ENCODE data around the gene ADRM1.

Gene ADRM1

DNA sequence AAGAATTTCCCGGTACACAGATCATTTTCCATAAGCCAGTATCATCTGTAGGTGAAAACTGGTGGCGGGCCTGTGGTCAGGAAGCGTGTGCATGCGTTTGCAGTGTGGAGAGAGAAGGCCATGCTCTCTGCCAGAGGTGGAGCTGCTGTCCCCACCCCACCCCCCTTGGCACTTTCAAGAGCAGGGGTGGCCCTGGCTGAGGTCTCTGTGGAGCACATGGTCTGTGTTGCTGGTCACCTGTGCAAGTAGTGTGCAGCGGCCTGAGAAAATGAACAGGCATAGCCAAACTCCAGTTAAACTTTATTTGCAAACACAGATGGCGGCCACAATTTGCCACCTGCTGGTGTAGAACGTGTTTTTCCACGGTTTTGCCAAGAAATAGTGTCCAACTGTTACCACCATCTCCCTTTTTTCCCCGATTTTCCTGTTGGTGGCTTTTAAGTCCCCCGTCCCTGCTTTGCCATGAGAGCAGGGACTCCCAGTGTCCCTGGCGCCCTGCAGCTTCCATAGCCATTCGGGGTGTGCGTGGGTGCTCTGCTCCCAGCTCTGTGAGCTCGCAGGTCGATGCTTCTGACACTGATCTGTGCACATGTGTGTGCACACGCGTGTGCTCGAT lies 2.5 kb downstream of the ADRM1 start:
- 0 out of 2 replicates have a peak, but pooled peaks cover 3% of the 10 kb centered on the region for H3F3A ChIP-seq (ENCODE audit: insufficient read depth)
- no peaks in the 10 kb centered on the region for H3K27me3 ChIP-seq (ENCODE audit: low read length)
- H3K4me2 ChIP-seq (ENCODE audit: low read depth, low read length, poor library complexity, severe bottlenecking), result peak overlapping the region; percentile 83
- no peaks in the 10 kb centered on the region for H3K36me3 ChIP-seq (ENCODE audit: low read length)
- H4K20me1 ChIP-seq (ENCODE audit: low read depth, low read length), result peaks cover 5% of the 10 kb centered on the region; the same call in 1 of the 2 replicates
- no peaks in the 10 kb centered on the region for H3K9me2 ChIP-seq (replicated peaks; ENCODE audit: insufficient read depth, low read length)
- TF ChIP-seq, protein P1, sequence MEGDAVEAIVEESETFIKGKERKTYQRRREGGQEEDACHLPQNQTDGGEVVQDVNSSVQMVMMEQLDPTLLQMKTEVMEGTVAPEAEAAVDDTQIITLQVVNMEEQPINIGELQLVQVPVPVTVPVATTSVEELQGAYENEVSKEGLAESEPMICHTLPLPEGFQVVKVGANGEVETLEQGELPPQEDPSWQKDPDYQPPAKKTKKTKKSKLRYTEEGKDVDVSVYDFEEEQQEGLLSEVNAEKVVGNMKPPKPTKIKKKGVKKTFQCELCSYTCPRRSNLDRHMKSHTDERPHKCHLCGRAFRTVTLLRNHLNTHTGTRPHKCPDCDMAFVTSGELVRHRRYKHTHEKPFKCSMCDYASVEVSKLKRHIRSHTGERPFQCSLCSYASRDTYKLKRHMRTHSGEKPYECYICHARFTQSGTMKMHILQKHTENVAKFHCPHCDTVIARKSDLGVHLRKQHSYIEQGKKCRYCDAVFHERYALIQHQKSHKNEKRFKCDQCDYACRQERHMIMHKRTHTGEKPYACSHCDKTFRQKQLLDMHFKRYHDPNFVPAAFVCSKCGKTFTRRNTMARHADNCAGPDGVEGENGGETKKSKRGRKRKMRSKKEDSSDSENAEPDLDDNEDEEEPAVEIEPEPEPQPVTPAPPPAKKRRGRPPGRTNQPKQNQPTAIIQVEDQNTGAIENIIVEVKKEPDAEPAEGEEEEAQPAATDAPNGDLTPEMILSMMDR (IDR thresholded peaks at IDR 0.05; ENCODE audit: insufficient read depth, low read length, poor library complexity, severe bottlenecking), result no peak
- no peak for TF ChIP-seq EZH2phosphoT487 (conservative IDR thresholded peaks at IDR 0.05; ENCODE audit: low read length)
- no peak overlapping the region for H3K4me3 ChIP-seq (ENCODE audit: insufficient read depth, low read length, poor library complexity, severe bottlenecking)
- no peaks in the 10 kb centered on the region for H3K9me3 ChIP-seq (ENCODE audit: insufficient read depth, low read length)
- no peak overlapping the region for H3K9ac ChIP-seq (ENCODE audit: low read length)
- H3K79me2 ChIP-seq (ENCODE audit: insufficient read depth, low read length), result peaks cover 34% of the 10 kb centered on the region
- H3K27ac ChIP-seq (ENCODE audit: low read depth, low read length), result no peak overlapping the region
- H2AFZ ChIP-seq (ENCODE audit: low read depth, low read length, severe bottlenecking), result no peak overlapping the region

DNA sequence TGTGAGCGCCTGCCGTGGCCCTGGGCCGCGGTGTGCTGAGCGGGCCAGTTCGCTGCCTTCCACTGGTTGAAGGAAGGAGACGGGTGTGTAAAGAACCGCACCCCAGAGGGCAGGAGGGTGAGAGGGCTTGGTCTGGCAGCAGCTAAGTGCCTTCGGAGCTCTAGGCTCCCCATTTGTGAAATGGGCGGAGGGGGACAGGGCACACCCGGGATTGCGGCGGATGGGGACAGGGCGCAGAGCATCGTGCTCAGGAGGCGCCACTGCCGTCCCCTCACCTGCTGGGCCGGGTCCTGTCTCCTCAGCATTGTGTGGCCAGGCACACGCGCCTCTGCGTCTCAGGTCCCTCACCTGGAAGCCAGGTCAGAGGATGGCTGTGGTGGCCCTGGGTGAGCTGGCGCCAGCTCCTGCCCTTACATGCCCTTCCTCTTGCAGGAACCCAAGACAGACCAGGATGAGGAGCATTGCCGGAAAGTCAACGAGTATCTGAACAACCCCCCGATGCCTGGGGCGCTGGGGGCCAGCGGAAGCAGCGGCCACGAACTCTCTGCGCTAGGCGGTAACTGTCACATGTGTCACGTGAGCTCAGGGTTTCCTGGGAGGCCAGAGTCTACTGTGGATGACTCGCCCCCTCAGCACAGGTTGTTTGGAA lies 3.1 kb downstream of the ADRM1 start:
- Histone ChIP-seq H3K9ac (ENCODE audit: low read length) (no peak overlapping the region), H3K27me3 (ENCODE audit: low read length) (no peaks in the 10 kb centered on the region), H3F3A (ENCODE audit: insufficient read depth) (0 out of 2 replicates have a peak, but pooled peaks cover 3% of the 10 kb centered on the region), H3K4me3 (ENCODE audit: insufficient read depth, low read length, poor library complexity, severe bottlenecking) (no peak overlapping the region), H3K9me3 (ENCODE audit: insufficient read depth, low read length) (no peaks in the 10 kb centered on the region), H3K27ac (ENCODE audit: low read depth, low read length) (no peak overlapping the region), H2AFZ (ENCODE audit: low read depth, low read length, severe bottlenecking) (no peak overlapping the region), H3K4me2 (ENCODE audit: low read depth, low read length, poor library complexity, severe bottlenecking) (no peak overlapping the region), H4K20me1 (ENCODE audit: low read depth, low read length) (peaks cover 5% of the 10 kb centered on the region; the same call in 1 of the 2 replicates), H3K36me3 (ENCODE audit: low read length) (no peaks in the 10 kb centered on the region), H3K79me2 (ENCODE audit: insufficient read depth, low read length) (peaks cover 34% of the 10 kb centered on the region), H3K9me2 (replicated peaks; ENCODE audit: insufficient read depth, low read length) (no peaks in the 10 kb centered on the region)
- TF ChIP-seq, protein P1 (IDR thresholded peaks at IDR 0.05; ENCODE audit: insufficient read depth, low read length, poor library complexity, severe bottlenecking), result no peak
- TF ChIP-seq EZH2phosphoT487 (conservative IDR thresholded peaks at IDR 0.05; ENCODE audit: low read length), result no peak

DNA sequence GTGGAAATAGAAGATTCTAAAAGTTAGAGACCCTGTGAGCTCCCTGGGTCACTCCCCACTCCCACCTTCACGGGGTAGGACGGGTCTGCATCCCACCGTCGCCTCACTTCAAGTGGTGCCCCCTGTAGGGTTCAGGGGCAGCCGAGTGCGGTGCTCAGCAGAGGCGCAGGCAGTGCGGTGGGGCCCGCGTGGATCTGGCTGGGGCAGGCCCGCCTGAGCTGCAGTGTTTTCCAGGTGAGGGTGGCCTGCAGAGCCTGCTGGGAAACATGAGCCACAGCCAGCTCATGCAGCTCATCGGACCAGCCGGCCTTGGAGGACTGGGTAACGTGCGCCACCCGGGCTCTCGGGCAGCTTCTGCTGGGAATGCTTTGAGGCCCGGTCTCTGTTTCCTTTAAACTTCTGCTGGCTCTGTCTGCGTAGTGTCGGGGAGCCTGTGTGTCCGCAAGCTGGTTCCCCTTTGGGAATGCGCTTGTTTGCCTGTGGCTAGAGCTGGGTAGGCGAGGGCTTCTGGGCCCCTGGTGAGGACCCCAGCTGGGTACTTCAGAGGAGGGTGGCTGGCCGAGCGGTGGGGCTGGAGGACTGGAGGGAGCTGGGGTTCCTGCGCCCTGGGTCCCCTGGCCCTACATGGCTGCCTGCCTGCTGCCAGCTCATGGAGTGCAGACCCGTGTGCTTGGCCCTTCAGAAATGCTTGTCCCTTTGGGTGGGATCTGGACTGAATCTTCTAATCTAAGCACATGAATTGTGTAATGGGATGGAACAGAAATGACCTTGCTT lies 3.8 kb downstream of the ADRM1 start:
- no peaks in the 10 kb centered on the region for H3K27me3 ChIP-seq (ENCODE audit: low read length)
- no peak overlapping the region for H3K27ac ChIP-seq (ENCODE audit: low read depth, low read length)
- H3K4me2 ChIP-seq (ENCODE audit: low read depth, low read length, poor library complexity, severe bottlenecking), result no peak overlapping the region
- H3F3A ChIP-seq (ENCODE audit: insufficient read depth), result no peaks in the 10 kb centered on the region
- H3K36me3 ChIP-seq (ENCODE audit: low read length), result no peaks in the 10 kb centered on the region
- peaks cover 5% of the 10 kb centered on the region; the same call in 1 of the 2 replicates for H4K20me1 ChIP-seq (ENCODE audit: low read depth, low read length)
- no peak overlapping the region for H3K9ac ChIP-seq (ENCODE audit: low read length)
- TF ChIP-seq, protein P1 (IDR thresholded peaks at IDR 0.05; ENCODE audit: insufficient read depth, low read length, poor library complexity, severe bottlenecking), result no peak
- TF ChIP-seq EZH2phosphoT487 (conservative IDR thresholded peaks at IDR 0.05; ENCODE audit: low read length), result no peak
- H3K79me2 ChIP-seq (ENCODE audit: insufficient read depth, low read length), result peaks cover 34% of the 10 kb centered on the region
- H3K9me3 ChIP-seq (ENCODE audit: insufficient read depth, low read length), result no peaks in the 10 kb centered on the region
- no peak overlapping the region for H2AFZ ChIP-seq (ENCODE audit: low read depth, low read length, severe bottlenecking)
- no peak overlapping the region for H3K4me3 ChIP-seq (ENCODE audit: insufficient read depth, low read length, poor library complexity, severe bottlenecking)
- no peaks in the 10 kb centered on the region for H3K9me2 ChIP-seq (replicated peaks; ENCODE audit: insufficient read depth, low read length)

Measured in SU-DHL-6 (cell line).